ENCODE measurements around the gene NHERF1. TPM values are rescaled to one million over a fixed set of nuclear protein-coding genes. Genes with fewer than 3 reads are reported as not detected.

Gene NHERF1
- total and polyA plus RNA-seq, 2 of the 13 experiments (the other 11 are each of a cell fraction or from before 2014, with no cell fraction given) = 169 to 269 TPM

DNA sequence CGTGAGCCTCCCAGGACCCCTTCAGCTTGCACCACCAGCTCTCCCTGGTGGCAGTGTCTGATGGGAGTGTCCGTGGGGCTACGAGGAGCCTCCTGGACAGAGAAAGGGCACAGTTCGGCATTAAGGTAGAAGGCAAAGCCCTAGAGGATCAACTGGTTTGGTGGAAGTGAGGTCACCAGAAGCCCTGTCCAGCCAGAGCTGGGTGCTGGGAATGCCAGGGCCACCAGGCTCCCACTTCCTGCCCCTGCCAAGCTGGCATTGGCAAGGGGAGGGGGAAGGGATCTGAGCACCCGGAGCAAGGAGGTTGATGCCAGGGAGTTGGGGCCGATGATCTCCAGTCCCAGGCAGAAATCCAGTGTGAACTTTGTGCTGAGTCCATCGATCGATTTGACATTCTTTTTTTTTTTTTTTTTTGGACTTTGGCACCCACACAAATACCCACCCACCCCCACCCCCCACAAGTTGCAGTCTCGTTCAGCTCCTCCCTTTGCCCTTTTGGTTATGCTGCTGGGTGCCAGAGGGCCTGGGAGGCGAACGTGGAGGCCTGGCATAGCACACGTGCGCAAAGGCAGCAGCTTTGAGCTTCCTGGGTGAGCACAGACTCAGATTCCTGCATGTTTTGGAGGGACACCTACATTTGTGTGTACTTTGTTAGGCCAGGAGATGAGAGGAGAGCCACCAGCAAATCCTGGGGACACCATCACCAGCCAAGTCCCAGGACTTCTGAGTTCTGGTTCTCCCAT, 2.1 kb downstream of the NHERF1 start (continued):
- TF ChIP-seq ZNF562 (CRISPR knock-in tag; IDR thresholded peaks at IDR 0.05; ENCODE audit: borderline replicate concordance) = no peak
- TF ChIP-seq, protein P1, sequence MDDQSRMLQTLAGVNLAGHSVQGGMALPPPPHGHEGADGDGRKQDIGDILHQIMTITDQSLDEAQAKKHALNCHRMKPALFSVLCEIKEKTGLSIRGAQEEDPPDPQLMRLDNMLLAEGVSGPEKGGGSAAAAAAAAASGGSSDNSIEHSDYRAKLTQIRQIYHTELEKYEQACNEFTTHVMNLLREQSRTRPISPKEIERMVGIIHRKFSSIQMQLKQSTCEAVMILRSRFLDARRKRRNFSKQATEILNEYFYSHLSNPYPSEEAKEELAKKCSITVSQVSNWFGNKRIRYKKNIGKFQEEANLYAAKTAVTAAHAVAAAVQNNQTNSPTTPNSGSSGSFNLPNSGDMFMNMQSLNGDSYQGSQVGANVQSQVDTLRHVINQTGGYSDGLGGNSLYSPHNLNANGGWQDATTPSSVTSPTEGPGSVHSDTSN (CRISPR knock-in tag; IDR thresholded peaks at IDR 0.05; ENCODE audit: borderline replicate concordance) = no peak
- TF ChIP-seq, protein P2, sequence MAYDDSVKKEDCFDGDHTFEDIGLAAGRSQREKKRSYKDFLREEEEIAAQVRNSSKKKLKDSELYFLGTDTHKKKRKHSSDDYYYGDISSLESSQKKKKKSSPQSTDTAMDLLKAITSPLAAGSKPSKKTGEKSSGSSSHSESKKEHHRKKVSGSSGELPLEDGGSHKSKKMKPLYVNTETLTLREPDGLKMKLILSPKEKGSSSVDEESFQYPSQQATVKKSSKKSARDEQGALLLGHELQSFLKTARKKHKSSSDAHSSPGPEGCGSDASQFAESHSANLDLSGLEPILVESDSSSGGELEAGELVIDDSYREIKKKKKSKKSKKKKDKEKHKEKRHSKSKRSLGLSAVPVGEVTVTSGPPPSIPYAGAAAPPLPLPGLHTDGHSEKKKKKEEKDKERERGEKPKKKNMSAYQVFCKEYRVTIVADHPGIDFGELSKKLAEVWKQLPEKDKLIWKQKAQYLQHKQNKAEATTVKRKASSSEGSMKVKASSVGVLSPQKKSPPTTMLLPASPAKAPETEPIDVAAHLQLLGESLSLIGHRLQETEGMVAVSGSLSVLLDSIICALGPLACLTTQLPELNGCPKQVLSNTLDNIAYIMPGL (CRISPR knock-in tag; IDR thresholded peaks at IDR 0.05; ENCODE audit: borderline replicate concordance in 1 of 2, low read depth in 1 of 2) = peak in 1 of 2 experiments; percentile 59; a peak in 2 of 4 replicates
- no peak for TF ChIP-seq ZZZ3 (CRISPR knock-in tag; IDR thresholded peaks at IDR 0.05; ENCODE audit: borderline replicate concordance)
- TF ChIP-seq, protein P3, sequence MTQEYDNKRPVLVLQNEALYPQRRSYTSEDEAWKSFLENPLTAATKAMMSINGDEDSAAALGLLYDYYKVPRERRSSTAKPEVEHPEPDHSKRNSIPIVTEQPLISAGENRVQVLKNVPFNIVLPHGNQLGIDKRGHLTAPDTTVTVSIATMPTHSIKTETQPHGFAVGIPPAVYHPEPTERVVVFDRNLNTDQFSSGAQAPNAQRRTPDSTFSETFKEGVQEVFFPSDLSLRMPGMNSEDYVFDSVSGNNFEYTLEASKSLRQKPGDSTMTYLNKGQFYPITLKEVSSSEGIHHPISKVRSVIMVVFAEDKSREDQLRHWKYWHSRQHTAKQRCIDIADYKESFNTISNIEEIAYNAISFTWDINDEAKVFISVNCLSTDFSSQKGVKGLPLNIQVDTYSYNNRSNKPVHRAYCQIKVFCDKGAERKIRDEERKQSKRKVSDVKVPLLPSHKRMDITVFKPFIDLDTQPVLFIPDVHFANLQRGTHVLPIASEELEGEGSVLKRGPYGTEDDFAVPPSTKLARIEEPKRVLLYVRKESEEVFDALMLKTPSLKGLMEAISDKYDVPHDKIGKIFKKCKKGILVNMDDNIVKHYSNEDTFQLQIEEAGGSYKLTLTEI (CRISPR knock-in tag; conservative IDR thresholded peaks at IDR 0.05) = no peak
- TF ChIP-seq ZNF556 (CRISPR knock-in tag; IDR thresholded peaks at IDR 0.05; ENCODE audit: borderline replicate concordance) = peak; percentile 91; the same call in 1 of the 2 replicates
- TF ChIP-seq ZBTB3 (CRISPR knock-in tag; IDR thresholded peaks at IDR 0.05; ENCODE audit: borderline replicate concordance, low read depth) = peak; percentile 70; the same call in 1 of the 2 replicates
- TF ChIP-seq GABPB1 (CRISPR knock-in tag; IDR thresholded peaks at IDR 0.05) = peak; percentile 61
- peak; percentile 60 for TF ChIP-seq TBL1XR1 (IDR thresholded peaks at IDR 0.05; ENCODE audit: borderline replicate concordance, low read length, partially characterized antibody)
- TF ChIP-seq U2AF2 (IDR thresholded peaks at IDR 0.05; ENCODE audit: low read depth, low read length) = no peak
- TF ChIP-seq RXRB (CRISPR knock-in tag; IDR thresholded peaks at IDR 0.05; ENCODE audit: borderline replicate concordance) = peak; percentile 87
- TF ChIP-seq, protein P4, sequence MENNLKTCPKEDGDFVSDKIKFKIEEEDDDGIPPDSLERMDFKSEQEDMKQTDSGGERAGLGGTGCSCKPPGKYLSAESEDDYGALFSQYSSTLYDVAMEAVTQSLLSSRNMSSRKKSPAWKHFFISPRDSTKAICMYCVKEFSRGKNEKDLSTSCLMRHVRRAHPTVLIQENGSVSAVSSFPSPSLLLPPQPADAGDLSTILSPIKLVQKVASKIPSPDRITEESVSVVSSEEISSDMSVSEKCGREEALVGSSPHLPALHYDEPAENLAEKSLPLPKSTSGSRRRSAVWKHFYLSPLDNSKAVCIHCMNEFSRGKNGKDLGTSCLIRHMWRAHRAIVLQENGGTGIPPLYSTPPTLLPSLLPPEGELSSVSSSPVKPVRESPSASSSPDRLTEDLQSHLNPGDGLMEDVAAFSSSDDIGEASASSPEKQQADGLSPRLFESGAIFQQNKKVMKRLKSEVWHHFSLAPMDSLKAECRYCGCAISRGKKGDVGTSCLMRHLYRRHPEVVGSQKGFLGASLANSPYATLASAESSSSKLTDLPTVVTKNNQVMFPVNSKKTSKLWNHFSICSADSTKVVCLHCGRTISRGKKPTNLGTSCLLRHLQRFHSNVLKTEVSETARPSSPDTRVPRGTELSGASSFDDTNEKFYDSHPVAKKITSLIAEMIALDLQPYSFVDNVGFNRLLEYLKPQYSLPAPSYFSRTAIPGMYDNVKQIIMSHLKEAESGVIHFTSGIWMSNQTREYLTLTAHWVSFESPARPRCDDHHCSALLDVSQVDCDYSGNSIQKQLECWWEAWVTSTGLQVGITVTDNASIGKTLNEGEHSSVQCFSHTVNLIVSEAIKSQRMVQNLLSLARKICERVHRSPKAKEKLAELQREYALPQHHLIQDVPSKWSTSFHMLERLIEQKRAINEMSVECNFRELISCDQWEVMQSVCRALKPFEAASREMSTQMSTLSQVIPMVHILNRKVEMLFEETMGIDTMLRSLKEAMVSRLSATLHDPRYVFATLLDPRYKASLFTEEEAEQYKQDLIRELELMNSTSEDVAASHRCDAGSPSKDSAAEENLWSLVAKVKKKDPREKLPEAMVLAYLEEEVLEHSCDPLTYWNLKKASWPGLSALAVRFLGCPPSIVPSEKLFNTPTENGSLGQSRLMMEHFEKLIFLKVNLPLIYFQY (CRISPR knock-in tag; IDR thresholded peaks at IDR 0.05; ENCODE audit: borderline replicate concordance) = peak; percentile 24
- TF ChIP-seq, protein P5, sequence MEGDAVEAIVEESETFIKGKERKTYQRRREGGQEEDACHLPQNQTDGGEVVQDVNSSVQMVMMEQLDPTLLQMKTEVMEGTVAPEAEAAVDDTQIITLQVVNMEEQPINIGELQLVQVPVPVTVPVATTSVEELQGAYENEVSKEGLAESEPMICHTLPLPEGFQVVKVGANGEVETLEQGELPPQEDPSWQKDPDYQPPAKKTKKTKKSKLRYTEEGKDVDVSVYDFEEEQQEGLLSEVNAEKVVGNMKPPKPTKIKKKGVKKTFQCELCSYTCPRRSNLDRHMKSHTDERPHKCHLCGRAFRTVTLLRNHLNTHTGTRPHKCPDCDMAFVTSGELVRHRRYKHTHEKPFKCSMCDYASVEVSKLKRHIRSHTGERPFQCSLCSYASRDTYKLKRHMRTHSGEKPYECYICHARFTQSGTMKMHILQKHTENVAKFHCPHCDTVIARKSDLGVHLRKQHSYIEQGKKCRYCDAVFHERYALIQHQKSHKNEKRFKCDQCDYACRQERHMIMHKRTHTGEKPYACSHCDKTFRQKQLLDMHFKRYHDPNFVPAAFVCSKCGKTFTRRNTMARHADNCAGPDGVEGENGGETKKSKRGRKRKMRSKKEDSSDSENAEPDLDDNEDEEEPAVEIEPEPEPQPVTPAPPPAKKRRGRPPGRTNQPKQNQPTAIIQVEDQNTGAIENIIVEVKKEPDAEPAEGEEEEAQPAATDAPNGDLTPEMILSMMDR (CRISPR knock-in tag; IDR thresholded peaks at IDR 0.05) = peak; percentile 20
- no peak for TF ChIP-seq ZNF20 (CRISPR knock-in tag; IDR thresholded peaks at IDR 0.05)
- peak; percentile 81; the same call in 1 of the 2 replicates for TF ChIP-seq HOXD1 (CRISPR knock-in tag; IDR thresholded peaks at IDR 0.05)
- peak; percentile 75; the same call in 1 of the 2 replicates for TF ChIP-seq ZNF564 (CRISPR knock-in tag; IDR thresholded peaks at IDR 0.05)
- no peak for TF ChIP-seq ELF4 (CRISPR knock-in tag; IDR thresholded peaks at IDR 0.05; ENCODE audit: borderline replicate concordance)
